HL-60/S4 (cell line): Measurements from ENCODE around the gene LGR4.

Source experiments
- in situ Hi-C: fragments of 300-500 bp; cut with MboI; formaldehyde crosslinking; loops from 2 replicates; pipeline ENCODE4 v1.14.3; 2022; ENCODE audit warnings: low sequenced_read_pairs

LGR4 gene

GRCh38 chr11:27487706-27488105 lies 15.1 kb upstream of the LGR4 start:
- in situ Hi-C loops: no loop called here

GRCh38 chr11:27485930-27486773 lies 13.6 kb upstream of the LGR4 start:
- in situ Hi-C loops: no loop called here

- in situ Hi-C loops: no loop called here
Observed at GRCh38 chr11:27482793-27483192, 10.2 kb upstream of the LGR4 start.

- in situ Hi-C loops: no loop called here
Observed at GRCh38 chr11:27481992-27482391, 9.4 kb upstream of the LGR4 start.

GRCh38 chr11:27477831-27478230 lies 5.2 kb upstream of the LGR4 start:
- in situ Hi-C loops: no loop called here

- in situ Hi-C loops: no loop called here
Observed at GRCh38 chr11:27477243-27477642, 4.7 kb upstream of the LGR4 start.

GRCh38 chr11:27475622-27476021 lies 3.0 kb upstream of the LGR4 start:
- in situ Hi-C loops: no loop called here

GRCh38 chr11:27473017-27473406 lies 422 bp upstream of the LGR4 start:
- in situ Hi-C loops: loop anchor here (25.0 kb wide), 1 partner anchor 286 kb away; no protein-coding TSS in a partner anchor

- in situ Hi-C loops: loop anchor here (25.0 kb wide), 1 partner anchor 284 kb away; no protein-coding TSS in a partner anchor
Observed at GRCh38 chr11:27471589-27472397, 797 bp downstream of the LGR4 start.

- in situ Hi-C loops: loop anchor here (25.0 kb wide), 1 partner anchor 284 kb away; no protein-coding TSS in a partner anchor
Observed at GRCh38 chr11:27470826-27471588, 1.6 kb downstream of the LGR4 start.

- in situ Hi-C loops: loop anchor here (25.0 kb wide), 1 partner anchor 283 kb away; no protein-coding TSS in a partner anchor
Observed at GRCh38 chr11:27470166-27470565, 2.4 kb downstream of the LGR4 start.

GRCh38 chr11:27468995-27469695 lies 3.4 kb downstream of the LGR4 start:
- in situ Hi-C loops: loop anchor here (25.0 kb wide), 1 partner anchor 282 kb away; no protein-coding TSS in a partner anchor

- in situ Hi-C loops: loop anchor here (25.0 kb wide), 1 partner anchor 281 kb away; no protein-coding TSS in a partner anchor
Observed at GRCh38 chr11:27468209-27468994, 4.2 kb downstream of the LGR4 start.

GRCh38 chr11:27467181-27467913 lies 5.2 kb downstream of the LGR4 start:
- in situ Hi-C loops: loop anchor here (25.0 kb wide), 1 partner anchor 280 kb away; no protein-coding TSS in a partner anchor

GRCh38 chr11:27466363-27466762 lies 6.2 kb downstream of the LGR4 start:
- in situ Hi-C loops: loop anchor here (25.0 kb wide), 1 partner anchor 279 kb away; no protein-coding TSS in a partner anchor

- in situ Hi-C loops: loop anchor here (25.0 kb wide), 1 partner anchor 278 kb away; no protein-coding TSS in a partner anchor
Observed at GRCh38 chr11:27465629-27466028, 7.0 kb downstream of the LGR4 start.

- in situ Hi-C loops: loop anchor here (25.0 kb wide), 1 partner anchor 278 kb away; no protein-coding TSS in a partner anchor
Observed at GRCh38 chr11:27464909-27465308, 7.7 kb downstream of the LGR4 start.

- in situ Hi-C loops: loop anchor here (25.0 kb wide), 1 partner anchor 277 kb away; no protein-coding TSS in a partner anchor
Observed at GRCh38 chr11:27464289-27464696, 8.3 kb downstream of the LGR4 start.
